ENCODE measurements around the gene TUBA4A.
"Not testable (repeated sequence)": the region's sequence is repeated elsewhere in the genome, so short reads cannot be mapped to it uniquely, and the experiment has no call there.

The TUBA4A gene

DNA sequence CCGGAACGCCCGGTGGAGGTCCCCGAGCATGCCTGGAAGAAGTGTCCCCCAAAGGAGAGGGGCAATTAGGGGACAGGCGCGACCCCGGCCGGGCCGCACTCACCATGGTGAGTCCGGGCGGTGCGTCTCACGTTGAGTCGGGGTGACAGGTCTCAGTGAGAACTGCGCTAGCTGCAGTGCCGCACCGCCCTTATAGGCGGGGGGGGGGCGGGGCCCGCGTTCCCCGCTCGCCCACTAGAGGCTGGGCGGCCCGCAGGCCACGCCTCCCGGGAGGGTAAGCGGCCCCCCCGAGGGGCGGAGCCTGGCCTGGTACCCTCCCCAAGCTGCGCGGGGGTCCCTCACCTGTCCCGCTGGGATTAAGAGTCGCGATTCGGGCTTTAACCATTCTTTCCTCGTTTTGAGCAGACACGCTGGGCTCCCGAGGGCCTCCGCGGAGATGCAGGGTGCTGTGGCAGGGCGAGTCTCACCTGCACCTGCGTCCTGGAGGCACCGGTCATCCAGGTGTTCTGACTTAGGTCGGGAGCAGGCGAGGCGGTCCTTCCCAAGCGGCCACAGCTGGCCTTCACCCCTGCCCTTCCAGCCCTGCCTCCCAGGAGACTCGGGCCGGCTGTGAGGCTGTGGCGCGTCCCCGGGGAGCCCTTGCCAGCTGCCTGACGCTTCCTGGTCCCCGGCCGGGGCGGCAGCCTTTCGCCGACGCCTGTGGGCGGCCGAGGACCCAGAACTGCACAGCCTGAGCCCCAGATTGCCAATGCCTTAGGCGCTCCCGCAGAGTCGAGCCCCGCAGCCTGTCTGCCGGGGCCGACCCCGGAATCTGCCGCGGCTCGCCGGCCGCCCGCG, at the start of gene TUBA4A:
TUBA4A (minus strand) TSS at position 166 of the 837 bp plus-strand sequence; CDS start at position 106, 60 bp downstream.
- DNase-seq: peak; percentile 50 to 90

DNA sequence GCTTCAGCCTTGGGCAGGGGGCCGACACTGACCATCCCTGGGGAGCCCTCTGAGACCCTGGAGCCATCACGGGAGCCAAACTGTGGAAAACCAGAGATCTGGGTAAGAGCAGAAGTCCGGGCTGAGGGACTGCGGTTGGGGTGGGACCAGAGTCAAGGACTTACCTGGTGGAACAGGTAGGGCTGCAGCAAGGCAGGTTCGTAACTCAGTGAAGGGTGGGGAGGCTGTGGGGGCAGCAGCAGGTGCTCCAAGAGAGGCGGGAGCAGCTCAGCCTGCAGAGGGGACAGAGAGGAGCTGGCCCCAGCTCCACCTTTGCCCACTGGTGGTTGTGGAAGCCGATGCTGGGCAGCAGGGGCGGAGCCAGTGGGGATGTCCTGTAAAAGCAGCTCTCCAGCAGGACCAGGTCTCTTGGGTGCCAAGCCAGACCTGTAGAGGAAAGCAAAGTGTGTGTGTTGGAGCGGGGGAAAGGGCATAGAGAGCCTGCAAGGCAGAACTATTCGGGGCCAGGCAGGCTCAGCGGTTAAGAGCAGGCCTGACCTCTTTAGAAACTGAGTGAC, 48.8 kb upstream of the TUBA4A start:
- no peak for DNase-seq

DNA sequence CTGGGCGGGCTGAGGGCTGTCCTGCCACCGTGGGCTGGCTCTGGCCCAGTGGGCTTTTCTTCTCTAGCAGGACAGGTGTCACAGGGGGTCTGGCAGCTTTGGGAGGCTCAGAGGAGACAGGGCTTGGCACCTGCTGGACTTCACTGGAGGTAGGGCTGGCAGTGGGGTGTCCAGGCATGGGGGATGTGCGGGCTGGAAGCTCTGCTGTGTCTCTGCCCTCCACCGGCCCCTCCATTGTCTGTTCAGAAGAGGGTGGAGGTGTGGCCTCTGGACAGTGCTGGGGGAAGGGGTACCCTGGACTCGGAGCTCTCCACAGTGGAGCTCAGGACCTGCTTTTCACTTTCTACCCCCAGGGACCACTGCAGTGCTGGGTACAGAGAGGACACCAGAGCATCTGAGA, 46.3 kb upstream of the TUBA4A start:
- DNase-seq: no peak

DNA sequence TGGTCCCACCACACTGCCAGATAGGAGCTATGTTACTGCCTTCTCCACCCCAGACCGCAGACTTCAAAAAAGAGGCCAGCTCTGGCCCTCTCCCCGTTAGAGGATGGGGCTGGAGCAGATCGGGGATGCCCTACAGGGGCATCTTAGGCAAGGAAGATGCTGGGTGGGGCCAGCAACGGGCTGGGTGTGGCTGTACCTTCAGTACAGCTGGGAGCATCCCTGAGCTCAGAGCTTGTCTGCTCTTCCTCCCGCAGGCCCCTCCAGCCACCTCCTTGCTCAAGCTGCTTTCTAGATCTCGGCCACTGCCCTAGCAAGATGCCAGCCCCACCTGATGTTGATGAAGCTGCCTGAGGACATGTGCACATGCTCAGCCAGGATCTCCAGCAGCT, 45.6 kb upstream of the TUBA4A start:
- no peak for DNase-seq

DNA sequence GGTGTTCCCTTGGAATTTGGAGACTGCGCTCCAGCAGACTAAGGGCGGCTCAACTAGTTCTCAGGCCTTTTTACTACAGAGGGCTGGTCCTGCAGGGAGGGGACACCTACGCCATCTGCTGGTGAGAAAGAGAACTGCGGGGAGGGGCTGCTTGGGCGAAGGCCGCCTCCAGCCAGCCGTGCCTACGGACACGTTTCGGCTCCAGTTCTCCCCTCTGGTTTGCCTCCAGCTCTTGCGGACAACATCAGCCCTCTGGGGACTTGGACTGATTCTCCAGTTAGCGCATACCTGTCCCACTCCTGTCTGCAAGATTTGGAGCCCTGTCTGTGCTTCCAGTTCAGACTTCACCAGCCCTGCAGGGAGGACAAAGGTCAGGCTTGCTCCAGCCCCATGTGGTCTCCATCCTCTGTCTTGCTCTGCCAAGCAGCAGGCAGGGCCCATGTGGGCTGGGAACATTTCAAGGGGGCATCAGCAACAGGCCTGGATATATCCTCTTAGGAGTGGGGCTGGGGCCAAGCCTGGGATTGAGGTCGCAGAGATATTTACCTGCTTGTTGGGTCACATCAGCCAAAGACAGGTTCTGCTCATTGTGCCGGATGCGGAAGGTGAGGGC, 45.1 kb upstream of the TUBA4A start:
- DNase-seq: peak; percentile 19 to 80

DNA sequence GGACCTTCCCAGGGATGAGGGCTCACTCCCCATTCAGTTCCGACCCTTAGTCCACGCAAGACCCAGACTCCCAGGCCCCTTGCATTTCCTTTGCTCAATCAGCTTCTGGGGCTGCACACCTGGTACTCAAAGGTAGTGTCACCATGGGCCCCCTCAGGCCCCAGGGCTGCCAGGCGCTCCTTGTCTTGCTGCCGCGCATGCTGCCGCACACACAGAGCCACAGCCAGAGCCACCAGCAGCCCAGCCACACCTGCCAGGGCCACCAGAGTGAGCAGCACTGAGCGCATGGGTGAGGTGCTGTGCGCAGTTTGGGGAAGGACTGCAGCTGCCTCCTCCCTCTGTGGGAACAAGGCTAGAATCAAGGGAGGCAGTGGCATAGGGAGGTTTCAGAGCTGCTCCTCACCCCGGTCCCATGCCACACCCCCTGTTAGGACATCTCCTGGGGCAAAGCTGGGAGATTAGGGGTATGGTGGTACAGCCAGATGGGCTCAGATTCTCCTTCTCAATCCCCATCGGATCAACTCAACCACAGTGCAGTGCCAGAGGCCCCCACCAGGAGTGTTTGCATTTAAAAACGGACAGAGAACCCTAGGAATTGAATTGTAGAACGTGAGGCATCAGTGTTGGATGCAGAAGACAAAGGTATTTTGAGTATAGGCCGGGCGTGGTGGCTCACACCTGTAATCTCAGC, 44.2 kb upstream of the TUBA4A start:
- no peak for DNase-seq

DNA sequence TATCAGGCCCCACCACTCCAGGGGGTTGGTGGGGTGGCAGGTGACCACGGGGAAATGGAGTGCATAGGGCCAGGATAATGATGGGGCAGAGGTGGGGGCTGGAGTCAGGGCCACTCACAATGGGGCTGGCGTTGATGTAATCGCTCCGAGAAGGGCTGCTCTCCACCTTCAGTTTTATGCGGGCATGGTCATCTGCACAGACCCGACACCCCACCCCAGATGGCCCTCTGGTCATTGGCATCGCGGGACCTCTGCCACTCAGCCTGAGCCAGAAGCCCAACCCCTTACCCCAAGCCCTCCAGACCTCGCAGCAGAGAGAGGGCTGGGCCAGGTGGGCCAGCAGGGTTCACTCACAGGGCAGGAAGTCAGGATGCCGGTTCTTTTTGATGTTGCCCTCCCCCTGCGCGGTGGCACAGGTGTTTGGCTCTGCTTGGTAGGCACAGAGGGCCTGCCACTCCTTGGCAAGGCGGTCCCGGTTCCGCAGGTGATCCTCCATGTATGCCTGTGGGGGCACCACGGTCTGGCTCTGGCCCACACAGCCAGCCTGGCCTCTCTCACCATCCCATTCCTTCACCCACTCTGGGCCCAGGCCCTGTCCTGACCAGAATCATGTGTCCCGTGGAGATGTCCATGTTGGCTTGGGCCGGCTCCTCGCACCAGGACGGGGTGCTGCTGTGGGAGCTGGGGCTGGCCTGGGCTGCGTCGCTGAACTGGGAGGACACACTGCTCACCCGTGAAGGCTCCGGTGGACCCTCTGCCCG, 43.1 kb upstream of the TUBA4A start:
- no peak for DNase-seq

DNA sequence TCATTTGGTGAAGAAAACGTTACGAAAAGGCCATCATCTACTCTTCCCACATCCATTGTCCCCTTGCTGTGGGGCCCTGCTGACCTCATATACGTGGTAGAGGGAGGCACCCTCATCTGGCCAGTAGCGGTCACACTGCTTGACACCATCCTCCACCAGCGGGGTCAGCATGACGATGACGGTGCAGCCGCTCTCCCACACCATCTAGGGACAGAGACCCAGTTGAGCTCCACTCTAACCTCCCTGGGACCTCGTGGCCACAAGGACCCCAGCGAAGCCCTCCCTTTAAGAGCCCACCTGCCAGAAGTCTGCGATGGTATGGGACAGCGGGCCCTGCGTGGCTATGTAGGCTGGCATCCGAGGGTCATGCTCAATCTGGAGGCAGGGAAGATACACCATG, 42.4 kb upstream of the TUBA4A start:
- no peak for DNase-seq

DNA sequence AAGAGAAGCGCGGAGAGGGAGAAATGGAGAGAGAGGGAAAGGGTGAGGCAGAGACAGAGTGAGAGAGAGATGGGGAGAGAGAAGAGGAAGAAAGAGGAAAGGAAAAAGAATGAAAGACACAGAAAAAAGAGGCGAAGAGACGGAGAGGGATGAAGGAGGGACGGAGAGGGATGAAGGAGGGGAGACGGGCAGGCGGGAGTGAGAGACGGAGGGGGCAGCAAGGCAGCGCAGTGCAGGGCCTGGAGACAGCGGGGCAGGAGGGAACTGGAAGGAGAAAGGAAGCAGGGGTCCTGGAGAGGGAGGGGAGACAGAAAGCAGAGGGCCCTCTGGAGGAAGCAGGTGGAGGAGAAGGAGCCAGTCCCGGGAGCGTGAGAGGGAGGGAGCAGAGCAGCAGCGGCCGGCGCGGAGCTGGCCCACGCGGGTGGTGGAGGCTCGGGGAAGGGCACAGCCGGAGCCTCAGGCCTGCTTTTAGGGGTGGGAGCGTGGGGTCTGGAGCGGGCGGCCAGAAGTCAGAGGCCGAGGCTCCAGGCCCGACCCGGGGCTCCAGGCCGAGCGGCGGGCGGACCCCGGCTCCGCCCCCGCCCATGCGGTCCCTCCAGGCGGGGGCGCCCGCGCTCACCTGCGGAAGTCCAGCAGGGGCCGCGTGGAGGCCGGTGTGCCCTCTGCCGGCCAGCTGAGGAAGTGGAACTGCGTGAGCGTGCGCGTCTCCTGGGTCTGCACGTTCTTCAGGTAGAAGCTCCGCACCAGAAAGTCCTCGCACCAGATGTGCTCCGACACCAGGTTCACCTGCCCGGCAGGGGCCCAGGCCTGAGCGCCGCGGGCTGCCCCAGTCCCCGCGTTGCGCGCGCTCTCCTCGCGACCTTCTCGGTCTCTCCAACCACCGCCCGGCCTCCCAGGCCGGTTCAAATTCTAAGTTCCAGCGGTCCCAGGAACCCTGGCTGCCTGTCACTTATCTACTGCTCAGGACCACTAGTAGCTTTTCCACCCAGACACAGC, 40.9 kb upstream of the TUBA4A start:
- peak; percentile 70 to 94 for DNase-seq

DNA sequence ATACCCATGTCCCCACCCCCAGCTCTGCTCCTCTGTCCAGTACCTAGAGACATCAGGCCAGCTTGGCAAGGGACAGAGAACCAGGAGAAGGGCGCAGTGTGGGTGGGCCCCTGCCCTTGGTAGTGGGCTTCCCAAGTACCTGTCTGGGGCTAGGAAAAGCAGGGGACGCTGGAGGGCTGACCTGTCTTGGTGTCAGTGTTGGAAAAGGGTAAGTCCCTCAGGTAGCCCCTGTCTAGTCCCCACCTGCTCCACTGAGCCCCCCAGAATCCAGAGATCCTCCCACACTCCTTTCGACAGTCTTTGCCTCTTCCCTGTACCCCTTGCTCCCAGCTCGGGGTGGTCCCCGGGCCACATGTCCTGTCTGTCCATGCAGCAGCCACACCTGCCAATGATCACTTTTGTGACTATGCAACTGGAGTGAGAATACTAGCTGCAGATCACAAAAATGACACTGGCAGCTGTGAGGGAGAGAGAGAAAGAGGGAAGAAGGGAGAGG, 40.1 kb upstream of the TUBA4A start:
- DNase-seq: no peak

DNA sequence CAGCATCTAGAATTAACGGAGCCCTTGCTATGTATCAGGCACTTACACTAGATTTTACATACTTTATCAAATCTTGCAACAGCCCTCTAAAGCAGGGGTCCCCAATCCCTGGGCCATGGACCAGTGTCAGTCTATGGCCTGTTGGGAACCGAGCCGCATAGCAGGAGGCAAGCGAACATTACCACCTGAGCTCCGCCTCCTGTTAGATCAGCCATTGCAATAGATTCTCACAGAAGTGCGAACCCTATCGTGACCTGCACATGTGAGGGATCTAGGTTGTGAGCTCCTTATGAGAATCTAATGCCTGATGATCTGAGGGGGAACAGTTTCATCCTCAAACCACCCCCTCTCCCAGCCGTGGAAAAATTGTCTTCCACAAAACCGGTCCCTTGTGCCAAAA, 38.9 kb upstream of the TUBA4A start:
- DNase-seq: no peak

DNA sequence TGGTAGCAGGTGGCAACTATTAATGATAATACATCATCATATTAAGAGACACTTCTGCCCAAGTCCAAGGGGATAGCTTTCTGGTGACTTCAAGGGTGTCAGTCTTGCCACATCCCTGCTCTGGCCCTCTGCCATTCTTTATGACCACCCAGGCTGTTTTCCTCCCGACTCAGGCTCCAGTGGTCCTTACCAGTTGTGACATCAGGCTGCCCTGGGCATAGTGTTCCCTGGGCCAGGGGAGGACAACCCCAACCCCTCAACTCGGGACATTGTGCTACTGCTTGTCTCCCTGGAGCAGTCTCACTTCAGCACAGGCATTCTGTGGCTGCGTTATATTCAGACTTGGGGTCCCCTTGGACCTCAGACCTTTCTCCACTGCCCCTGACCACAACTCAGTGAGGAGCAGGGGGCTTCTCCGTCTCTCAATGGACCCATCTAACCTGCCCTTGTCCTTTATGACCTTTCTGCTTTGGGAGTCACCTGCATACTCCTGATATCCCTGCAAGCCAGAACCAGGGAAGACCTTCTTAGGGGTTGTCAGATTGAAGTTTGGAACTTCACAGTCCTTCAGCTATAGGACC, 38.3 kb upstream of the TUBA4A start:
- no peak for DNase-seq

DNA sequence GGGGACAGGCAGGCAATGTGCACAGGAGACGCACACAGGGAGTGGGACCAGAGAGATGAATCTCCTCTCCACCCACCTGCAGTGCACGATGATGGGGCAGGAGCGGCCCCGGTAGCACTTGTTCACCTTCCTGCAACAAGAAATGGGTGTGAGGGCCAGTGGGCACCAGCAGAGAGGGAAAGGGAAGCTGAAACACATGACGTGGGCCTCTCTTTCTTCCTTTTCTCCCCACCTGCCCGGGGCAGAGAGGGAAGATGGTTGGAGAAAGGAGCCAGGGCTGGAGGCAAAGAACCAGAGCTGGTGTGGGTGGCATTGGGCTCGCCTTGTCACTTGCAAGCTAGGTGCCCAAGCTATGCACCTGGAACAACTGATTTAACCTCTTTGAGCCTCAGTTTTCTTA, 37.7 kb upstream of the TUBA4A start:
- no peak for DNase-seq

DNA sequence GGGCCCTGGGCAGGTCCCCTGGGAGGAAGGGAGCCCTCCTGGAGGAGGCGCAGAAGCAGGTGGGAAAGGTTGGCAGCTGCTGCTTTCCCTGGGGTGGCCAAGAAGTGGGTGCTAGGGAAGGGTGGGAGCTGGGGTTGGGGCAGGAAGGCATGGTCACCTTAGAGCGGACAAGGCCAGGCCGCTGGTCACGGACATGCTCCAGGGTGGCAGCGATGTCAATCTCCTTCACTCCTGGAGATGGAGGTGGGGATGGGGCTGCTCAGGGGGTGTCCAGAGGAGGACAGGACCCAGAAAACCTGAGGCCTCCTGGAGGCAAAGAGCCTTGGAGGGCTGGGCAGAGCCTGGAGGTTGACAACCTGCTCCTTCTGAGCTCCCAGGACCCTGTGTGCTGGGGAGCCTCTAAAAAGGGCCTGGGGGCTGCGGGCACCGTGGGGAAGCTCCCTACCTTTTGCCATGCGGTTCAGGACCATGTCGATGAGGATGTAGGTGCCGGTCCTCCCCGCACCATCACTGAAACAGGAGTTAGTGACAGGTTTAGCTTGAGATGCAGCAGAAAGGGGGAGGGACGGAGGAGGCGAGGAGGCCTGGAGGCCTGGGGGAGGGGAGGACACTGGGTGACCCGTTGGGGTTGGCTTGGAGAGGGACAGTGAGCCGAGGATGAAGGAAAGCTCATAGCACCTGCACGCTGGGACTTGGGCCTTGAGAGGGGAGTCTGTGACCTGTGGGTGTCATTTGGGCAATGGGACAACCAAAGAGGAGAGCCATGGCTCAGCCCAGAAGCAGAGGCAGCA, 36.9 kb upstream of the TUBA4A start:
- DNase-seq: no peak

DNA sequence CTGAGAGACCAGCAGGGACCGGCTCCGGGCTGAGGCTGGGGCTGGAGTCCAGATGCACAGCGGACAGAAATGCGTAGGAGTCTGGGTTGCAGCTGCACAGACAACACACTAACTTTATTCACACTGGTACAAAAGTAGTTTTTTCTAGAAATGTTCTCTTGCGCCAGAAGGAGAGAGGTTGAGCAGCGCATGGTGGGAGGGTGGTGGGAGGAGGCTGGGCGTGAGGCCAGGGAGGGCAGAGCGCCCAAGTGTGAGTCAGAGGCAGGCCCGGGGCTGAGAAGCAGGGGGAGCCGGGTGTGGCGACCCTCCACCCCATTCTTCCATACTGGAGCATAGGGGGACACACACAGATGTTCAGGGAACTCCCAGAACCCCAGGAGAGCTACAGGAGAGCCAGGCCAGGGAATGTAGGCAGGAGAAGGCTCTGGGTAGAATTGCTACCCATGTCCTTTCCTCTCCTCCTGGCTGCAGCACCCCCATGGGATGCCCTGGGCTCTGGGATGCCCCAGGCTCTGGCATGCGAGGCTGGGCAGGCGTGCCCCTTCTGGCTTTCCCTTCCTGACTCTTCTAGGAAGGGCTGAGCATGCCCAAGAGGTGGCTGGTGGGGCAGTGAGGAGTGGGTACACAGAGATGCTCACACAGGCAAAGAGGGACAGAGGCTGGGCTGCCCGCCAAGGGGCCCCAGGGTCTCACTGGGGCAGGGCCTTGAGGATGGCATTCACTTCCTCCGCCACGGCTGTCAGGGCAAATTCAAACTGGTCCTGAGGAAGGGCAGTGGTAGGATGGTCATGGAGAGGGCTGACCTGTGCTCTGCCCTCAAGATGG, 36.0 kb upstream of the TUBA4A start:
- no peak for DNase-seq

DNA sequence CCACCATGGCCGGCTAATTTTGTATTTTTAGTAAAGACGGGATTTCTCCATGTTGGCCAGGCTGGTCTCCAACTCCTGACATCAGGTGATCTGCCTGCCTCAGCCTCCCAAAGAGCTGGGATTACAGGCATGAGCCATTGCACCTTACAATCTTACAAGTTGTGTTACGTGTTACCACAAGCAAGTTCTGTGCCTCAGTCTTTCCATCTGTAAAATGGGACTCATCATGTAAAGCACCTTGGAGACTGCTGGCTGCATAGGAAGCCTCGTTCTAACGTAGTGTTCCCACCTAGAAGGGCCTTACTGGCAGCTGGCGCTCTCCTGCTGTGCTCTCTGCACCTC, 35.4 kb upstream of the TUBA4A start:
- DNase-seq: no peak

DNA sequence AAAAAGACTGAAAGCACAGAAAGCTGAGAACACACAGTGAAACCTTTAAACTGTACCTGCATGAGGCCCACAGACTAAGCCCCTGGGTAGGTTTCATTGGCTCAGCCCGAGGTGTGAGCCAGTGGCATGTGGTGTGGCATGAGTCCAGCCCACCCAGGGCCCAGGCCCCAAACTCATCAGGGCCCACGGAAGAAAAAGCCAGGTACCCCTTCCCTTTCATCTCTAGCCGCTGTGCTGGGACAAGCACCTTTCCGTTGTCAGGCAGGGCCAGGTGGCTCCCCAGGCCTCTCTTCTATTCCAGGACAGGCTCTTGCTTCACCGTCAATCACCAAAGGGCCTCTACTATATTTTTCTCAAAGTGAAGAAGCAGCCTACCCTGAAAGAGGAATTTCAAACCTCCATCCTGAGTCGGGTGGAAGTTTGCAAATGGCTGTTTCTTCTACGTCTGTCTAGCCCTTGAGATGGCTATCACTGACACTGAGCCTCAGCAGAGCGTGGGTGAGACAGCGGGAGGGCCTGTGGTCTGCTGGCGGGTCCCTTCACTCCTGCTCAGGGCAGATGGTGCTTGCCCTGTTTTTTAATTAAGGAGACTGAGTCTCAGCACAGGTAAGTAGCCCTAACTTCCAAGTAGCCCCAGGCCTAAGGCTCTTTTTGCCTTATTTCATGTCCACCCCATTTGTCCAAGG, 34.0 kb upstream of the TUBA4A start:
- no peak for DNase-seq

DNA sequence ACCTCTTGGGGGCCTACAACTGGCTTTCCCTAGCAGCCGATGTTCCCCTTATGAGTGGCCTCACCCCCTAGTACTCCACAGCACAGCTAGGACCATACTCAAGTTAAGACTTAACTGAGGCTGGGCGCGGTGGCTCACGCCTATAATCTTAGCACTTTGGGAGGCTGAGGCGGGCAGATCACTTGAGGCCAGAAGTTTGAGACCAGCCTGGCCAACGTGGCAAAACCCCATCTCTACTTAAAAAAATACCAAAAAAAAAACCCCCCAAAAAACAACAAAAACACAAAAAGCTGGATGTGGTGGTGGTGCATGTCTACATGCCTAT, 33.4 kb upstream of the TUBA4A start:
- not testable (repeated sequence) for DNase-seq

All from NCI-H526 (cell line).